Measurements from ENCODE around the gene SULT1A2.

DNA sequence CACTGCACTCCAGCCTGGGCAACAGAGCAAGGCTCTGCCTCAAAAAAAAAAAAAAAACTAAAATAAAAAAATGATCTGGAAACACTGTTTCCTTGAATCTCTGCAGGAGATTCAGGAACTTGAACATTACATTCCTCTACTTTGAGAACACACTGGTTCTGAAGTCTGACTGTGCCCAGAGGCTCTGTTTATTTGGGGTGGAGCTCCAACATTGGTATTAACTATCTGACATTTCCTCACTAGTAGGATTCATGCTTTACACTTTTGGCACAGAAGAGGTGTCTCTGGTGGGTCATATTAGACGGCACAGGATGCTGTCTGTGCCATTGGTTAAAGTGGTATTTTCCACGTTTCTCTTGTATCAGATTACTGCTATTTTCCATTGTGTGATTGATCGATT, 10.4 kb downstream of the SULT1A2 start:
- TF ChIP-seq, protein P1, sequence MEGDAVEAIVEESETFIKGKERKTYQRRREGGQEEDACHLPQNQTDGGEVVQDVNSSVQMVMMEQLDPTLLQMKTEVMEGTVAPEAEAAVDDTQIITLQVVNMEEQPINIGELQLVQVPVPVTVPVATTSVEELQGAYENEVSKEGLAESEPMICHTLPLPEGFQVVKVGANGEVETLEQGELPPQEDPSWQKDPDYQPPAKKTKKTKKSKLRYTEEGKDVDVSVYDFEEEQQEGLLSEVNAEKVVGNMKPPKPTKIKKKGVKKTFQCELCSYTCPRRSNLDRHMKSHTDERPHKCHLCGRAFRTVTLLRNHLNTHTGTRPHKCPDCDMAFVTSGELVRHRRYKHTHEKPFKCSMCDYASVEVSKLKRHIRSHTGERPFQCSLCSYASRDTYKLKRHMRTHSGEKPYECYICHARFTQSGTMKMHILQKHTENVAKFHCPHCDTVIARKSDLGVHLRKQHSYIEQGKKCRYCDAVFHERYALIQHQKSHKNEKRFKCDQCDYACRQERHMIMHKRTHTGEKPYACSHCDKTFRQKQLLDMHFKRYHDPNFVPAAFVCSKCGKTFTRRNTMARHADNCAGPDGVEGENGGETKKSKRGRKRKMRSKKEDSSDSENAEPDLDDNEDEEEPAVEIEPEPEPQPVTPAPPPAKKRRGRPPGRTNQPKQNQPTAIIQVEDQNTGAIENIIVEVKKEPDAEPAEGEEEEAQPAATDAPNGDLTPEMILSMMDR (IDR thresholded peaks at IDR 0.05) = no peak
- TF ChIP-seq POLR2A (IDR thresholded peaks at IDR 0.05) = no peak
